NOMO-1 (cell line): ENCODE results near the gene PSTPIP1.

Experiments used
- DNase-seq, 2 experiments: peaks; one replicate each; lab custom pipeline; 2025; ENCODE audit not compliant: unreplicated experiment in 2 of 2; lab: John Stamatoyannopoulos, UW

PSTPIP1 gene

DNA sequence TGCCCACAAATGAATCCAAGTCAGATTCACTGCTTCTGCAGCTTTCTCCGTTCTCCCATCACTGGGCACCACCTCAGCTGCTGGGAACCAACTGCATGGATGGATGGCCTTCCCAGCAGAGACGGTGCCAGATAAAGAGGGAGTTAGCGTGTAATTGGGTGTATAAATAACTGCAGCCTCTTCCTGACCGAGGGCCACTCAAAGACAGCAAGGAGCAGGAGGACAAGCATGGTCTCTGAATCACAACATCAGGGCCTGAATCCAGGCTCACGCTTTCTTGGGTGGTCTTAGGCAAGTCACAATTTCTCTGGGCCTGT, 44.2 kb downstream of the PSTPIP1 start:
- no peak for DNase-seq

DNA sequence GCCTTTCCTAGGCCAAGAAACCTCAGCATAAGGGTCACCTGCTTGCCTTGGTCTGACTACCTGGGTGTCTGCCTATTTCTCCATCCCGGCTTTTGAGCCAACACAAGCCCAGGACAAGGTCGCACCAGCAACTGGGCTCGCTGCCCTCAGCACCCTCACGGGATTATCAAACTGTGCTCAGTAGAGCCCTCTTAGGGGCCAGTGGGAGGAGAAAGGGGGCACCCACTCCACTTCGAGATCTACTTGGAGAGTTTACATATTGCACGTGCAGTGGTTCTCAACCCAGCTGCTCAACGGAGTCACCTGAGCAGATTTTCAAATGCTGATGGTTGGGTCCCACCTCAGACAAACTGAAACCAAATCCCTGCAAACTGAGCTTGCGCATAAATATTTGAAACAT, 44.9 kb downstream of the PSTPIP1 start:
- DNase-seq = no peak

DNA sequence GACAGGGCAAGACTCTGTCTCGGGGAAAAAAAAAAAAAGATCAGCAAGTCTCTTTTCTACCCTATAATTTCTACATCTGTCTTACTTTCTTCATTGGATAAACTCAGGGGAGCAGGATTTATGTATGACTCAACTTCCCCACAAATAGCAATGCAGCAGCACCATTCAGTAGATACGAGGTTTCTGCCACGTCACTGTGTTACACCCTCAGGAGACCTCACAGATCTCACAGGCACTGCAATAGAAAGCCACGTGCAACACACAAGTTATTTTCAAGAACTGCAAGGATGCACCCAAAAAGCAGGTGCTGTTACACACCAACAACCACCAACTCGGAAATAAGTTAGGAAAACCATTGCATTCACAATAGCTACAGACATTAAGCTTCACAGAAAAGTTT, 45.7 kb downstream of the PSTPIP1 start:
- DNase-seq = no peak

DNA sequence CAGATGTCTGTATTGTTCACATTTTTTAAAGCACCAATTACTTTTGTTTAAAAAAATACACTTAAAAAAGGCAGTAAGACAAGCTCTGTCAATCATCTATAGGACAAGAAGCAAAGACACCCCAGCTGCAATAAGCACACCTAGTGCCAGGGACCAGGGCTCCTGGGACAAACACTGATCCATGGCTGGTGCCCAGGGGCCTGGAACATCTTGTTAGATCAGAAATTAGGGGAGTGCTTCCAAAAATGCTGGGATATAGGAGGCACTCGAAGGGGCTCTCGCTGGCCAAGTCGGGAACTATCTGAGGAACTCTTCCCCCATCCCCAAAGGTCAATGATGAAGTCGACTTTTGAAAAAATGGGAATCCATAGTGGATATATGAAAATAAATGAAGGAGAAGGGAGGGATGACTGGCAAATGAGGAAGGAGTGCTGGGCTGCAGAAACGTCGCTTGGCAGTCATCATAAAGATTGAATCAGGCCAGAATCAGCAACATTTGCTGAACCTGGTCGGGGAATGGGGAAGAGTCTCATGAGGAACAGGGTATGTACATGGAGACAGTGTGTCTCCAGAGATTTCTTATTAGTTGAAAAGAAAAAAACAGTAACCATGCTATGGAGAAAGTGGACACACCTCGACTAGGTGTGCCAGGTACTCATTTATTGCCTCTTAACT, 47.5 kb downstream of the PSTPIP1 start:
- DNase-seq = no peak

- no peak for DNase-seq
These were observed 48.3 kb downstream of the PSTPIP1 start for GRCh38 chr15:77042955-77043920.

DNA sequence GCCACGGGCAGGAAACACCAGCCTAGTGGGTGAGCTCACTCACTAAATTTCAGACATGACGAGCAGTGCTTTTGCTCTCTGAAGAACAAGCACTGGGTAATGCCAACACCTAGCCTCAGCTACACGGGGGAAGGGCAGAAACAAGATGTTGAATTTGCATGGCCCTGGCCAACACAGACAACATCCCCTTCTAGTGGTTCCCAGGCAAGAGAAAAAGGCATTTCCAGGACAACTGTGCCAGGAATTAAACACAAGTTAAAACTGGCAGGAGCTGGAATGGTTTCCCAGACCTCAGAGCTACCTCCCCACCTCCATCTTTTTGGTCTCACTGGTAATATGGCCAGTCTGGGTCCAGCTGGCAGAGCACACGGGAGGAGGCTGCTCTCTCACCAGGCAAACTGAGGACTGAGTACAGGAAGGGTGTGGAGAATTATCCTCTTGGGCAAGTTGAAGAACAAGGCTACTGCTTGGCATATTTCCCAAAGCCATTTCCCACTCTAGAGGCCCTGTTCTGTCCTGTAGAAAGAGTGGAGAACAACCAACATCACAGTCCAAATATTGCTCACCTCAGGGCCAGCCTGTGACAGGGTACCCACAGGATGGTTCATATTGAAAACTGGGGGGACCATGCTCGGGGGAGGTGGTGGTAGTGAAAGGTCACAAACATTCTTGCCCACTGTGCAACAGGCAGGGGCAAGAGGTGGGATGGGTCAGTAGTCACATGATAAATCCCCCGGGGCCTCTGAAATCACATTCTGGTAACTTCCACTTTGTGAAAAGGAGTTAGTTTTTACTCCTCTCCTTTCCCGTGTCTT, 49.5 kb downstream of the PSTPIP1 start:
- no peak for DNase-seq

- no peak for DNase-seq
These were observed 51.1 kb downstream of the PSTPIP1 start for GRCh38 chr15:77045985-77046384.

DNA sequence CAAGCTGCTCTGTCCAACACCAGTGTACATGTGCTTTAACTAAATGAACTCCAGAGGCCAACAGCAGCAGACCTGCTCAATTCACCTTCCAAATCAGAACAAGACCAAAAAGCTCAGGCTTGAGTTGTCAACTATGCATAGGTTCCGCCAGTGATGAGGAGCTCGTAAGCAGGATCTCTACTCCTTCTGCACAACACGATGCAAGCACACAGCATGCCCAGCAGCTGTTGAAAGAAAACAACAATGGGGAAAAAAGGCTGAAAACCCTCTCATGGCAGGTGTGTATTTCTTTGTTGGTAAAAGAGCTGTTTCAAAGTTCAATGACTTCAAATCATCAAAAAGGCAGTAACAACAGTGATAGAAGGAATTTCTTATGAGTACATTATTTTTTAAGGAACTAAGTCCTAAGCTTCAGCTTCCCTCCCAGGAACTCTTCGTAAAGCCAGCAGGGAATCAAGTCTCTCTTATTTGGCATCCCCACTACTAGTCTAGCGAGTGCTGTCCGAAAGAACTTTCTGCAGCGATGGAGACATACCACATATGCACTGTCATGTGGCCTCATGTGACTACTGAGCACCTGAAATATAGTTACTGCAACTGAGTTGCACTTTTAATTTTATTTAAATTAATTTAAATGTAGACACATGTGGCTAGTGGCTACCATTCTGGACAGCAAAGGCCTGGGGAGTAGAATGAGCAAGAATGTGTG, 51.9 kb downstream of the PSTPIP1 start:
- DNase-seq = no peak

- no peak for DNase-seq
These were observed 53.4 kb downstream of the PSTPIP1 start for GRCh38 chr15:77048135-77048876.

- no peak for DNase-seq
These were observed 57.6 kb downstream of the PSTPIP1 start for GRCh38 chr15:77052556-77052955.

DNA sequence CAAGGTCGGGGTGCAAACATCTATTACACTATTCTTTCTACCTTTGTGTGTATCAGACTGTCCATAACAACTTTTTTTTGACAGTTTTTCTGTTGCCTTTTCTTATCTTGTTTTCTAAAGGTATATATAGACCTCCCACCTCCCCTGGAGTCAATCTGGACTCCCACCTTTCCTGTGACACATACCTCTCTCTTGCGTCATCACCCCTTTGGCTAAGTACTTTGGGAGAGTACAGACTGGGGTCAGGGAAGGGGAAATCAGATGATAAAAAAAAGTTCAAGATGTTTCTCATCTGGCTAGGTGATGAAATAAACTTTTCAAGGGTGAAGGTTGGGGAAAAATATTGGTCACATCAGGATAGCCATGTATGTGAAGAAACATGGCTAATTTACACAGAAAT, 58.8 kb downstream of the PSTPIP1 start:
- DNase-seq = no peak

DNA sequence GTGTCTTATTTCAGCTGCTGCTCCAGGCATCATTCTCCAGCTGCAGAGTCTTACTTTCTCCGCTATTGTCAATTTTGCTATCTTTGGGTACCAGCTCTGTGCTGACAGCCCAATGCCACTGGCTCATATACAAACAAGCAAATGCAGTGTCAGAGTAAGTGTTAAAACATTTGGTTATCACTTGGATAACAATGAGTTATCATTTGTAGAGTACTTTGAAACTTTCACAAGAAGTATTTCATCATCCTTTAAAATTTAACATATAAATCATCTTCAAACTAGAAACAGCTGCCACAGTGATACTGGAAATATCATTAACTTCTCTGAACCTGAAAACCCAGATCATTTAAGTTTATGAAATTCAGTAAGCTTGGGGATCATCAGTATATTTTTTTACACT, 62.1 kb downstream of the PSTPIP1 start:
- DNase-seq = peak in 1 of 2 experiments; percentile 34

DNA sequence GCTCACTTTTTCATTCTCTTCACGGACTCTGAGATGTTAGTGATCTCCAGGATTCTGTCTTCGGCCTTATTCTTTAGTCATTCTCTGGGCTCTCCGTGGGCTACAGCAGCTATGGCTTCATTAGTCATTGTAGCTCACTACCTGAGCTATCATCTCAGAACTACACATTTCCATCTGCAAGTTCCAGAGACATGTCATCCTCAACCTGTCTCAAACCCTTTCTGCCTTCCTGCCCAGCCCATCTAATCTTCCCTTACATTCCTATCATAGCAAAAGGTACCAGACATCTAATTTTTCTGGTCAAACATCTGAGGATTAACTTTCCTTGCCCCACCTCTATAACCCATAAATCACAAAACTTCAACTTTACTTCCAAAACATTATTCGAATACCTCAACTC, 62.8 kb downstream of the PSTPIP1 start:
- no peak for DNase-seq

- DNase-seq = no peak
These were observed 63.5 kb downstream of the PSTPIP1 start for GRCh38 chr15:77058468-77058867.

DNA sequence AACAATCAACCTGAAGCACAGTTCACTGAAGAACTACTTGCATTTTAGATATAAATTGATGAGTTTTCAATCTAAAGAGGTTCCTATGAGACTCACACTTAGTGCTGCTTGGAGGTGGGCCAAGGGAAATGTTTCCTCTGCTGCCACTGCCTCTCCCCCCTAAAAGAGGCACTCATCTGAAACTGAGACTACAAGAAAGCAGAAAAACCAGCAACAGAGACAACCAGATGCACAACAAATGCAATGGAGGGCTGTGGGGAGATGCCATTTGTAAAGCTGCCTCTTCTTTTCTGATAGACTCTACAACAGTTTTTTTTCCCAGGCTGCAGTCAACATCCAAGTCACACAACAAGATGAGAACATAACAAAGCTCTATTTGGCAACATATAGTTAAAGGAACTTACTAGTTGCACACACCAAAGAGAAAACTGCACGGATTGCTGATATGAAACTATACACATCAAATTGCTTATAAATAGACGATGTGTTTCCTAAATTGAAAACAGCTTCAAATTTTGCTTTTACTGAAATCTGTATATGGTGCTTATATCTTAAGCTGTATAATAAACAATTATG, 64.9 kb downstream of the PSTPIP1 start:
- peak in 1 of 2 experiments; percentile 30 for DNase-seq

DNA sequence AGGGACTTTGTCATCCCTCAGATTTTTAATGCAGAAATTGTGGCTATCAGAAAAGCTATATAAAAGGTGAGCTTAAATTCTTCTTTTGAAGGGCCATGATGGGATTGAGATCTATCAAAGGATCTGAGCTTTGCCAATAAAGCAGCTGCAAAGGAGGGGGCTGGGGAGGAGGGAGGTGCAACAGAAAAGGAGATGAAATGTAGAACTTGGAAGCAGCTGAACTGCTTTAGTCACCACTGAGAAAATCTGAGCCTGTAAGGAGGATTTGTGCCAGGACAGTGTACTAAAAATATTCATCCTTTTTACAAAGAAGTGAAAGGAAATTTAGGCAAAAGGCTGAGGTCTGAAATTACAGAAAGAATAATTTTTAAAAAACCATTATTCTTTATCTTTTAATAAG, 65.6 kb downstream of the PSTPIP1 start:
- DNase-seq = no peak

GRCh38 chr15:77063249-77063648, 68.3 kb downstream of the PSTPIP1 start:
- DNase-seq = no peak

GRCh38 chr15:77064063-77064462, 69.1 kb downstream of the PSTPIP1 start:
- no peak for DNase-seq

GRCh38 chr15:77064539-77065308, 69.8 kb downstream of the PSTPIP1 start:
- DNase-seq = no peak
